Measurements from ENCODE around the gene MARCKS.

The MARCKS gene

DNA sequence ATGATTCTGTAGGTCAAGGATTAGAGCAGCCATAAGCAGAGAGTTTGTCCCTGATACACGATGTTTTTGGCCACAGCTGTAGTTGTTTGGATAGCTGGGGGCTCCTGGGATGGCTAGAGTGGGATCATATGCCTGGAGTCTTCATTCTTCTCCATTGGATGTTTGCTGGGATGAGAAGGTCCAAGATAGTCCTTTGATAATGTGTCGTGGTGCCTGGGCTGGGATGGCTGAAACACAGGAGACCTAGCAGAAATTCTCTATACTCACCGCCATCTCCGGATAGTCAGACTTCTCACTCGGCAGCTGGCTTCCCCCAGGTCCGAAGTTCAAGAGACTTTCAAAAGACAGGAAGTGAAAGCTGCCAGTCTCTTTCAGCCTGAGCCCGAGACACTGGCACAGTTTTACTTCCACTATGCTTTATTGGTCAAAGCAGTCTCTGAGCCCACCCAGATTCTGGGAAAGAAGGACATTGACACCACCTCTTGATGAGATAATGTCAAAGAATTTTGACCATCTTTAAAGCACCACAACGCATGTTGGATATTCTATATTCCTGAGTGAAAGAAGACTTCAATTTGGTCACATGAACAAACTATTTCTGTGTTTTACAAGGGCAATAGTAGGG, 16.0 kb downstream of the MARCKS start:
- peak overlapping the region; percentile 66 for H3K9ac ChIP-seq (ENCODE audit: low read length)
- no peaks in the 10 kb centered on the region for H3K9me3 ChIP-seq (ENCODE audit: control insufficient read depth, low read length)
- H3K4me1 ChIP-seq (ENCODE audit: control insufficient read depth, insufficient read depth, low read length): no peaks in the 10 kb centered on the region
- H3K27me3 ChIP-seq (ENCODE audit: control insufficient read depth, insufficient read depth, low read length): no peaks in the 10 kb centered on the region
- H3K4me3 ChIP-seq (ENCODE audit: low read length): peak overlapping the region; percentile 20
- H3K36me3 ChIP-seq (ENCODE audit: control insufficient read depth, insufficient read depth, low read length): no peaks in the 10 kb centered on the region

DNA sequence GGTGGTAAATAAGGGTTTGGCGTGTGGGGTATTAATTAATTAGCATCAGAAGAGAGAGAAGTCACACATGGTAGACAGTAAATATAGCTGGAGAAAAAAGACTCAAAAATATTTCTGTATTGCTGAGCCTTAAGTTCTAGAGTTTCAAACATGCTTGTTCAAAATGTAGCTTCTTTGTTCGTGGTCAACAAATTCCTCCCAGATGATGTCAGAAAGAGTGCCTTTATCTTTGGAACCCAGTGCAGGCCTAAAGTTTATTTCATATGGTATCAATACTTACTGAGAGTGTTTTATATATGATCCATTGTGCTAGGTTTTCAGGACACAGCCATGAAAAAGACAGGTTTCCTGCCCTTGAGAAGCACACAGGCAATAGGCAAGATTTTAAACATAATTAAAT, 18.3 kb downstream of the MARCKS start:
- Histone ChIP-seq H3K9me3 (ENCODE audit: control insufficient read depth, low read length) (no peaks in the 10 kb centered on the region), H3K4me1 (ENCODE audit: control insufficient read depth, insufficient read depth, low read length) (peaks cover 6% of the 10 kb centered on the region), H3K36me3 (ENCODE audit: control insufficient read depth, insufficient read depth, low read length) (no peaks in the 10 kb centered on the region), H3K9ac (ENCODE audit: low read length) (no peak overlapping the region), H3K27me3 (ENCODE audit: control insufficient read depth, insufficient read depth, low read length) (no peaks in the 10 kb centered on the region), H3K4me3 (ENCODE audit: low read length) (no peak overlapping the region)

DNA sequence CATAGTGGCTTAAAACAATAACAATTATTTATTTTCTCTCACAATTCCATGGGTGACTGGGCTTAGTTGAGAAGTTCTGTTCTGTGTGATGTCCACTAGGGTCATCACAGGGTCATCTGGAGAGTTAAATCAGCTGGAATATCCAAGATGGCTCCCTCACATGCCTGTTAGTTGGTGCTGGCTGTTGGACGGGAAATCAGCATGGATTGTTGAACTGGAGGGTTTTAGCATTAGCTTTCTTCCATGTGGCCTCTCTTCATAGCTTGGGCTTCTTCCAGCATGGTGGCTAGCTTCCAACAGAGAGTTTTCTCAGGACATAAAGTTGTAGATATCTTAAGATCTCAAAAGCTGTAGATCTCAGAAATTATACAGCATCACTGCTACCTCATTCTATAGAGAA, 19.6 kb downstream of the MARCKS start:
- no peaks in the 10 kb centered on the region for H3K9me3 ChIP-seq (ENCODE audit: control insufficient read depth, low read length)
- H3K36me3 ChIP-seq (ENCODE audit: control insufficient read depth, insufficient read depth, low read length): no peaks in the 10 kb centered on the region
- H3K9ac ChIP-seq (ENCODE audit: low read length): no peak overlapping the region
- peaks cover 6% of the 10 kb centered on the region for H3K4me1 ChIP-seq (ENCODE audit: control insufficient read depth, insufficient read depth, low read length)
- no peaks in the 10 kb centered on the region for H3K27me3 ChIP-seq (ENCODE audit: control insufficient read depth, insufficient read depth, low read length)
- H3K4me3 ChIP-seq (ENCODE audit: low read length): no peak overlapping the region

DNA sequence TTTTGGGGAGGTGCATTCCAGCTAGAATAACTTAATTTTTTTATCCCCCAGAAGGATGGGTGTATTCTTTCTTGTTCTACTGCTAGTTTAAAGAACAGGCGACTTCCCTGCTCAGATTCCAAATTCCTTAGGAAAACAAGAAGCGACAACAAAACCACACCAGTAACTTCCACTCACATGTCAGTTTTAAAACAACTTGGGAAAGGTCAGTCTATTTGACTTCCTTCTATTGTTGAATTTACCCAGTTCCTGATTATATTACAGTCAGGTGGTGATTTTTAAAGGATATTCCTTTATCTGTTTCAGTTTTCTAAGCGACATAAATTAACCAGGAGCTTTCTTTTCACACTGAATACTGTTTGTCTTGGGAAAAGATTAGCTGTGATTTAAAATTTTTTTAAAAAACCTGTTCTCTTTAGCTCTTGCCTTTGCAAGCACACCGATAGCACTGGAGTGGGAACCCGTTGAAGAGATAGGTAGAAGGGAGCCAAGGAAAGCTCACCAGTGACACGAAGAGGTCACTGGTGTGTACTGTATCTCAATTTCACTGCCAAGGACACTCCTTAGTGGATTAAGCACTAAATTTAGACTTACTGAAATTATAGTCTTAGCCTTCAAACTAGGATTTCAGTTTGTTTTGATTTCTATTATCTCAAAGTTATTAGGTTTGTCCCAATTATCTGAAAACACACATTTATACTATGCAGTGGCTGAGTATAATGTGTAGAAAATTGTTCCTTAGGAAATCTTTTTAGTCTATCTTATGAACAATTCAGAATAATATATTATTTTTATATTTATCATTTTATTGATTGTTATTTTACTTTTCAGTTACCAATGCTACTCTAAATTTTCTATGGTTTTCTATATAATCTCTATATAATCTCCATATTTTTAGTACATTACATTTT, 22.3 kb downstream of the MARCKS start:
- H3K9me3 ChIP-seq (ENCODE audit: control insufficient read depth, low read length): no peaks in the 10 kb centered on the region
- no peaks in the 10 kb centered on the region for H3K36me3 ChIP-seq (ENCODE audit: control insufficient read depth, insufficient read depth, low read length)
- peaks cover 6% of the 10 kb centered on the region for H3K4me1 ChIP-seq (ENCODE audit: control insufficient read depth, insufficient read depth, low read length)
- no peaks in the 10 kb centered on the region for H3K27me3 ChIP-seq (ENCODE audit: control insufficient read depth, insufficient read depth, low read length)
- H3K9ac ChIP-seq (ENCODE audit: low read length): no peak overlapping the region
- H3K4me3 ChIP-seq (ENCODE audit: low read length): no peak overlapping the region

DNA sequence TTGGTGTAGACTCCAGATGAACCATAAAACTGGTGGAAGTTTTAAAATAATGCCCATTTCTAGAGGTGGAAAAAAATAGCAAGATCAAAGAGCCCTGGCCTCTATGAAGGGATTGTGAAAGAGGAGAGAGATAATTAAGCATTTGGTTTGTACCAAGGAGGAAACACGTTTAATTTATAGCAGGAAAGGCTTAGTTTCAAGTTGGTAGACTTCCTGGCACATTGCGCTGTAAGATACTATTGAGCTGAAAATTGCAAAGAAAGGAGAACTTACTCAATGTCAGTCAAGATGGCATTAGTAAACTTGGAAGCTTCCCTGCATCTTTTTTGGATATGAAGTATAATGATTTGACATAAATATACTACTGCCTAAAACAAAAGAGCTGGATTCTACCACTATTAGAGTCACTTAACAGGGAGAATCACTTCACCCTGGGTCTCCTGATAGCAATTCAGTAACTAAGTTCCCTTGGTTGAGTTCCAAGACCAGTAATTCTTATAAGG, 24.4 kb downstream of the MARCKS start:
- H3K36me3 ChIP-seq (ENCODE audit: control insufficient read depth, insufficient read depth, low read length): no peaks in the 10 kb centered on the region
- H3K27me3 ChIP-seq (ENCODE audit: control insufficient read depth, insufficient read depth, low read length): no peaks in the 10 kb centered on the region
- H3K9me3 ChIP-seq (ENCODE audit: control insufficient read depth, low read length): no peaks in the 10 kb centered on the region
- peaks cover 6% of the 10 kb centered on the region for H3K4me1 ChIP-seq (ENCODE audit: control insufficient read depth, insufficient read depth, low read length)
- no peak overlapping the region for H3K9ac ChIP-seq (ENCODE audit: low read length)
- no peak overlapping the region for H3K4me3 ChIP-seq (ENCODE audit: low read length)

DNA sequence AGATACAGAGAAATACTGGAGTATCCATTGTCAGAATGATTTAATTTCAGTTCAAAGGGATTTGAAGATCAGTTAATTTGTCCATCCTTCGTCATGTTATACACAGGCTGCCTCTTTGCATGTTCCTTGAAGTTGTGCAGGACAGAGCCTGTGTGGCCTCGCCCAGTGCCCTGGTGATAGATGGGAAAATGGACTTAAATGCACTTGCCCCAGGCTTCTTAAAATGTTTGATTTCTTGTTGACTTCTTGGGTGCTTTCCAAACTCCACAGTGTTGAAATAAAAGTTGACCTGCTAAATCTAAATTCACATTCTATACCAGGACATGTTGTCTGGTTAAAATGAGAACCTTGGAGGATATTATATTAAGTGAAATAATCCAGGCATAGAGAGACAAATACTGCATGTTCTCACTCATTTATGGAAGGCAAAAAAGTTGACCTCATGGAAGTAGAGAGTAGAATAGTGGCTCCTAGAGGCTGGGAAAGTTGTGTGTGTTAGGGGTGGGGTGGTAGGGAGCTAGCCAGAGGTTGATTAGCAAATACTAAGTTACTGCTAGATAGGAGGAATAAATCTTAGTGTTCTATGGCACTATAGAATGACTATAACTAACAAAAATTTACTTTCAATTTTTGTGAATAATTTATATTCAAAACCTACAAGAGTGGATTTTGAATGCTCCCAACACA, 25.3 kb downstream of the MARCKS start:
- H3K4me3 ChIP-seq (ENCODE audit: low read length): no peak overlapping the region

DNA sequence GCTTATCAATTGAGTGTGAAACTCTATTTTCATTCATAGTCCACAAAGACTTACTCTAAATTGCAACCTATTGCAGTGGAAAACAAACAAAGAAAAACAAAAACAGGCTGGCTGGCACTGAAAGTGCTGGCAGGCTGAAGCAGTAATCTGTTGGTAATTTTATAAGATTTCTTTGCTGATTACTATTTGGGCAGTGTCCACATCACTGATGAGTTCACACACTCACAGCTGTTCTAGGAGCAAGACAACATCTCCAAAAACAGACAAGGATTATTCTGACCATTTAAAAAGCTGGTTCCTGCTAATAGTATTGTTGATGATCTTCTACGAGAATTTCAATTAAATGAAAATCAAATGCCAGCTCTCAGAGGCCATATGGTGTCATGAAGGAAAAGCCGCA, 26.9 kb downstream of the MARCKS start:
- no peaks in the 10 kb centered on the region for H3K36me3 ChIP-seq (ENCODE audit: control insufficient read depth, insufficient read depth, low read length)
- H3K27me3 ChIP-seq (ENCODE audit: control insufficient read depth, insufficient read depth, low read length): no peaks in the 10 kb centered on the region
- no peaks in the 10 kb centered on the region for H3K9me3 ChIP-seq (ENCODE audit: control insufficient read depth, low read length)
- H3K4me3 ChIP-seq (ENCODE audit: low read length): no peak overlapping the region
- H3K4me1 ChIP-seq (ENCODE audit: control insufficient read depth, insufficient read depth, low read length): peaks cover 3% of the 10 kb centered on the region
- H3K9ac ChIP-seq (ENCODE audit: low read length): no peak overlapping the region

More for the DNA sequence above, 25.3 kb downstream of the MARCKS start:
- no peaks in the 10 kb centered on the region for H3K27me3 ChIP-seq (ENCODE audit: control insufficient read depth, insufficient read depth, low read length)
- no peaks in the 10 kb centered on the region for H3K9me3 ChIP-seq (ENCODE audit: control insufficient read depth, low read length)
- H3K4me1 ChIP-seq (ENCODE audit: control insufficient read depth, insufficient read depth, low read length): peaks cover 6% of the 10 kb centered on the region
- H3K9ac ChIP-seq (ENCODE audit: low read length): no peak overlapping the region
- H3K36me3 ChIP-seq (ENCODE audit: control insufficient read depth, insufficient read depth, low read length): no peaks in the 10 kb centered on the region

DNA sequence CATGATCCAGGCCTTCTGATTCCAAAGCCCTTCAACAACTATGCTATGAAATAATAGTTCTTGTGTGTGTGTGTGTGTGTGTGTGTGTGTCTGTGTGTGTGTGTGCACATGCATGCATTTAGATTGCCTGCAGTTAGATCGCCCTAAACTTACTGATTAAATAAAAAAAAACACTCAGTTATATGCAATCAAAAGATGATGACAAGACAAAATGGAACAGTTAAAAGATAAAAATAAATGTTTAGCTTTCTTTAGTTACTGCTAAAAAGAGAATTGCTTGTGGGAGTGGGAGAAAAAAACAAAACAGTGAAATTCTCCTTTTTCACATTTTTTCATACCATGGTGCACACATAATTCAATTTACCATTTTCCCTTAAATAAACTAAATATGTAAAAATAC, 29.4 kb downstream of the MARCKS start:
- H3K4me3 ChIP-seq (ENCODE audit: low read length): no peak overlapping the region
- H3K4me1 ChIP-seq (ENCODE audit: control insufficient read depth, insufficient read depth, low read length): no peaks in the 10 kb centered on the region
- no peak overlapping the region for H3K9ac ChIP-seq (ENCODE audit: low read length)
- H3K9me3 ChIP-seq (ENCODE audit: control insufficient read depth, low read length): no peaks in the 10 kb centered on the region
- no peaks in the 10 kb centered on the region for H3K36me3 ChIP-seq (ENCODE audit: control insufficient read depth, insufficient read depth, low read length)
- no peaks in the 10 kb centered on the region for H3K27me3 ChIP-seq (ENCODE audit: control insufficient read depth, insufficient read depth, low read length)

DNA sequence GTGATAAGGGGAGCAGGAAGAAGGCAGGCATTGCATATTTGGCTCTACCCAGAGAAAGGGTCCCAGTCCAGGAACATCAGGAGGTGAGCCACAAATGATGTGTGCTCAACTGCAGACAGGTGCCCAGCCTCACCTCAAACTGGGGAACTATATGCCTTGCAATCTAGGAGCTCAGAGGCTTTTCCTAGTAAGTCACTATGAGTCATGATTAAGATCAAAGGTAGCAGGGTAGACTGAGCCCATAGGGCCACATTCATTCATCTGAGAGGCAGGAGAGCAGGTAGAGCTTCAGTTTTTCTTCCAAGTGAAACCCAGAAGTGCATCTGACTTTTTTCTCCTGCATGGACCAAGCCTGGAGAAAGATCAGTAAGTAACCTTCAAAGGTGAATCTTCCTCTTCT, 31.3 kb downstream of the MARCKS start:
- Histone ChIP-seq H3K4me3 (ENCODE audit: low read length) (no peak overlapping the region), H3K36me3 (ENCODE audit: control insufficient read depth, insufficient read depth, low read length) (no peaks in the 10 kb centered on the region), H3K27me3 (ENCODE audit: control insufficient read depth, insufficient read depth, low read length) (no peaks in the 10 kb centered on the region), H3K9ac (ENCODE audit: low read length) (no peak overlapping the region), H3K4me1 (ENCODE audit: control insufficient read depth, insufficient read depth, low read length) (no peaks in the 10 kb centered on the region), H3K9me3 (ENCODE audit: control insufficient read depth, low read length) (no peaks in the 10 kb centered on the region)

DNA sequence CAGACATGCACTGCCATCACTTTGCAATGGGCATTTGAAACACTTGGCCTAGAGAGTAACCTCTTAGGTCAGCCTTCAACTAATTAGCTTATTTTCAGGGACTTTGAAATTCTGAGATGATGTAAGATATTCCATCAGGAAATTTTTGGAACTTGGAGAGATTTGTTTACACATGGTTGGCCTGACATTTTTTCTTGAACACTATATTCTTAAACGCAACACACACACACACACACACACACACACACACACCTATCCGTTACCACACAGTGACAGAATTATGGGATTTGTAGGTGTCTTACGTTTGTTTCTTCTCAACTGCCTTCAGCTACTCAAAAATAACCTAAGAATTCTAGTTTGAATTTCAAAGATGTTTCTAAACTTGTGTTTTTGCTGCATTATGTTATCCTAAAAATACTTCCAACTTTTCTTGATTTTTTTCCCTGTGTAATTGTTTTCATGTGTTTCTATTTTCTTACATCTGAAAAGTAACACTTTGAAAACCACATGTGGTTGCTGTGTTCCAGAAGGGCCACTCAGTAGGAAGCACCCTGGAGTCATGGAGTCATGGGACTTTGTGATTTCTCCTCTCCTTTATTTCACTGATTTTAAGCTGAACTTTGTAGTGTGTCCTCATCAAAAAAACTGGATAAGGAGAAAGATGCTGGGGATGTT, 31.9 kb downstream of the MARCKS start:
- no peaks in the 10 kb centered on the region for H3K9me3 ChIP-seq (ENCODE audit: control insufficient read depth, low read length)

DNA sequence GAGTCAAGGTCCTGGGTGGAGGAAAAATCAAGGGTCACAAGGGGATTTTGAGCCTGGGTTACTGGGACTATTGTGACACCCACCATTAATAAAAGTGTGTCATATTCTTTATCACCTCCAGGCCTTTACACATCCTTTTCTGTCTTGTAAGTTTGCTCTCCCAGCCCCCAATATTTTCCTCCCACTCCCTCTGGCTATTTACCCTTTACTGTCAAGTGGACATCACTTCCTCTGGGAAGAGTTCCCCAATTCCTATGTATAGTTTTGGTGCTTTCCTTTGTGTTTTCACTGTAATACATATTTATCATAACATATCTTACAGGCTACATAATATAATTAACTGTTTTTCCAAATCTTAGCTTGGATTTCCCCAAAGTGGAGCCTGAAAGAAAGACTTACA, 36.3 kb downstream of the MARCKS start:
- no peak overlapping the region for H3K4me3 ChIP-seq (ENCODE audit: low read length)

More for the DNA sequence above, 31.9 kb downstream of the MARCKS start:
- no peak overlapping the region for H3K9ac ChIP-seq (ENCODE audit: low read length)
- H3K36me3 ChIP-seq (ENCODE audit: control insufficient read depth, insufficient read depth, low read length): no peaks in the 10 kb centered on the region
- no peaks in the 10 kb centered on the region for H3K4me1 ChIP-seq (ENCODE audit: control insufficient read depth, insufficient read depth, low read length)
- no peaks in the 10 kb centered on the region for H3K27me3 ChIP-seq (ENCODE audit: control insufficient read depth, insufficient read depth, low read length)
- no peak overlapping the region for H3K4me3 ChIP-seq (ENCODE audit: low read length)

More for the DNA sequence above, 36.3 kb downstream of the MARCKS start:
- Histone ChIP-seq H3K36me3 (ENCODE audit: control insufficient read depth, insufficient read depth, low read length) (no peaks in the 10 kb centered on the region), H3K4me1 (ENCODE audit: control insufficient read depth, insufficient read depth, low read length) (no peaks in the 10 kb centered on the region), H3K9ac (ENCODE audit: low read length) (no peak overlapping the region), H3K27me3 (ENCODE audit: control insufficient read depth, insufficient read depth, low read length) (no peaks in the 10 kb centered on the region), H3K9me3 (ENCODE audit: control insufficient read depth, low read length) (no peaks in the 10 kb centered on the region)
